DMS79 treated with DMSO at 0.1 percent for 48 hours (cell line): ENCODE data around the gene PRPF19.

Source experiments
- DNase-seq: peaks from one replicate; lab custom pipeline; 2025; lab: John Stamatoyannopoulos, UW

PRPF19 gene

GRCh38 chr11:60841797-60842667, 64.4 kb downstream of the PRPF19 start, which contains the start of gene CCDC86:
Gene CCDC86, plus strand, starts transcription at chr11:60842113. Its CDS starts 12 bp downstream, at chr11:60842125.
- peak; percentile 89 for DNase-seq
